ENCODE measurements around the gene PPP3R1. TPM values are rescaled to one million over a fixed set of nuclear protein-coding genes. Genes with fewer than 3 reads are reported as not detected.

Gene PPP3R1
- polyA plus RNA-seq, 1 donor from 2014 or later, result 1.7 TPM

DNA sequence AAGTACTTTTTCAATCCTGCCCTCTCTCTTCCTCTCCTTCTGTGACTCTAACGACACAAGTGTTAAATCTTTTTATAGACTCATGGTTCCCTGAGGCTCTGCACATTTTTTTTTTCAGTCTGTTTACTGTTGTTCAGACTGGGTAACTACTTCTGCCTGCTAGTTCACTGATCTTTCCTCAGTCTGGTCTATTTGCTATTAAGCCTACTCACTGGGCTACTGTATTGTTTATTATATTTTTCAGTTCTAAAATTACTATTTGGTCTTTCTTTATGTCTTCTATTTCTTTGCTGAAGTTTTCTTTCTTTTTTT lies 21.3 kb downstream of the PPP3R1 start:
- Mint-ChIP-seq H3K27ac (peak overlapping the region in 1 of 3 donors; percentile 63), H3K36me3 (peaks cover 2% of the 10 kb centered on the region), H3K27me3 (no peaks in the 10 kb centered on the region), H3K4me1 (peaks cover 56 to 70% (median 65%) of the 10 kb centered on the region in 3 donors), H3K4me3 (peak overlapping the region in 2 of 4 donors; percentile 19 to 63), H3K9me3 (no peaks in the 10 kb centered on the region)

GRCh38 chr2:68230241-68231060 lies 21.9 kb downstream of the PPP3R1 start:
- H3K4me1 Mint-ChIP-seq, result peaks cover 60 to 70% (median 65%) of the 10 kb centered on the region in 3 donors
- H3K27me3 Mint-ChIP-seq, result no peaks in the 10 kb centered on the region
- H3K36me3 Mint-ChIP-seq, result peaks cover 3% of the 10 kb centered on the region
- peak overlapping the region in 2 of 3 donors; percentile 1 to 60 for H3K27ac Mint-ChIP-seq
- H3K4me3 Mint-ChIP-seq, result peak overlapping the region in 2 of 4 donors; percentile 3 to 63
- no peaks in the 10 kb centered on the region for H3K9me3 Mint-ChIP-seq

- Mint-ChIP-seq H3K36me3 (peaks cover 1% of the 10 kb centered on the region), H3K4me1 (peaks cover 74 to 89% (median 78%) of the 10 kb centered on the region in 3 donors), H3K27me3 (no peaks in the 10 kb centered on the region), H3K9me3 (no peaks in the 10 kb centered on the region), H3K4me3 (peak overlapping the region in 1 of 4 donors; percentile 28), H3K27ac (peak overlapping the region in 1 of 3 donors; percentile 63)
Observed at GRCh38 chr2:68226794-68227193, 25.5 kb downstream of the PPP3R1 start.

DNA sequence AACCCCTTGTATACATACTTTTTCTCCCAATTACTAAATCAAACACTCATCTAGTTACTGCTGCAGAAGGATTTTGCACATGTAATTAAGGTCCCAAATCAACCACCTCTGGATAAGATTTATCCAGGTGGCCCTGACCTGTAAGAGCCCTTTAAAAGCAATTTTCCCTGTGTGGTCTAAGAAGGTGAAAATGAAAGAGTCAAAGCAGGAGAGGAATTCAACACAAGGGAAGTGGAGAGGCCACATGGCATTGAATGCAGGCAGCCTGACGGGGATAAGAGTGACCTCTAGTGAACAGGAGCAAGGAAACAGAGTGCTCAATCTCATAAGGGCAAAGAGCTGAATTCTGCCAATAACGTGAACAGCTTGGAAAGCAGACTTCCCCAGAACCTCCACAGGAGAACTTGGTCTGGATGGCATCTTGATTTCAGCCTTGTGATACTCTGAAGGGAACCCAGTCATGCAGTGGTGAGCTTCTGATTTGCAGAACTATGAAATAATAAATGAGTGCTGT lies 27.2 kb downstream of the PPP3R1 start:
- no peaks in the 10 kb centered on the region for H3K9me3 Mint-ChIP-seq
- peak overlapping the region in 2 of 4 donors; percentile 26 to 53 for H3K4me3 Mint-ChIP-seq
- peak overlapping the region; percentile 4 to 89 (median 70) for H3K27ac Mint-ChIP-seq
- peaks cover 67 to 84% (median 72%) of the 10 kb centered on the region in 3 donors for H3K4me1 Mint-ChIP-seq
- no peaks in the 10 kb centered on the region for H3K27me3 Mint-ChIP-seq
- peaks cover 3% of the 10 kb centered on the region for H3K36me3 Mint-ChIP-seq

DNA sequence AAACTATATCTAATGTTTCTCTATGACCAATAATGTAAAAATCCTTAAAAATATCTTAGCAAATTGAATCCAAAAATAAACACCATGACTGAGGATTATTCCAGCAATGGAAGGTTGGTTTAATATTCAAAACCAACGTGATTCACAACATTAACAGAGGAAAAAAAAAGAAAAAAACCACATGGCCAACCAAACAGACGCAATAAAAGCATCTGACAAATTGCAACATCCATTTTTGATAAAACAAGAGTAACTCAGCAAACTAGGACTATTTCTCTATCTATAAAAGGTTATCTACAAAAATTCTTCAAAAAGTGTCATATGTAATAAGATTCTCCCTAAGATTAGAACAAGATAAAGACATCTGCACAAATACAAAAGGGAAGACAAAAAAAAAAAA lies 28.9 kb downstream of the PPP3R1 start:
- peaks cover 67 to 85% (median 73%) of the 10 kb centered on the region in 3 donors for H3K4me1 Mint-ChIP-seq
- H3K27ac Mint-ChIP-seq, result peak overlapping the region in 1 of 3 donors; percentile 75
- H3K9me3 Mint-ChIP-seq, result no peaks in the 10 kb centered on the region
- no peaks in the 10 kb centered on the region for H3K27me3 Mint-ChIP-seq
- no peak overlapping the region for H3K4me3 Mint-ChIP-seq
- H3K36me3 Mint-ChIP-seq, result peaks cover 3% of the 10 kb centered on the region

DNA sequence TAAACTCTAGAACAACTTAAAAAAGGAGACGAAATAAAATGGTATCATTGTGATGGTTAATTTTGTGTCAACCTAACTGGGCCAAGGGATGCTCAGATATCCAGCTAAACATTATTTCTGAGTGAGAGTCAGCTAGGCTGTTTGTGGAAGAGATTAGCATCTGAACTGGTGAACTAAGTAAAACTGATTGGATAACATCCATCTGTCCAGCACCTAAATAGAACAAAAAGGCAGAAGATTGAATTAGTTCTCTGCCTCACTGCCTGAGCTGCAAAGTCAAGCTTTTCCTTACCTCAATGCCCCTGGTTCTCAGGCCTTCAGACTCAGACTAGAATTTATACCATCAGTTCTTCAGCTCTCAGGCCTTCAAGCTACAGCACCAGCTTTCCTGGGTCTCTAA lies 30.0 kb downstream of the PPP3R1 start:
- H3K27me3 Mint-ChIP-seq, result no peaks in the 10 kb centered on the region
- H3K9me3 Mint-ChIP-seq, result no peaks in the 10 kb centered on the region
- peak overlapping the region in 1 of 4 donors; percentile 52 for H3K4me3 Mint-ChIP-seq
- H3K27ac Mint-ChIP-seq, result peak overlapping the region in 1 of 3 donors; percentile 39
- peaks cover 3% of the 10 kb centered on the region for H3K36me3 Mint-ChIP-seq
- peaks cover 69 to 83% (median 76%) of the 10 kb centered on the region in 3 donors for H3K4me1 Mint-ChIP-seq

GRCh38 chr2:68218343-68218901 lies 33.9 kb downstream of the PPP3R1 start:
- Mint-ChIP-seq H3K27me3 (no peaks in the 10 kb centered on the region), H3K9me3 (no peaks in the 10 kb centered on the region), H3K4me1 (peaks cover 67 to 79% (median 74%) of the 10 kb centered on the region in 3 donors)

GRCh38 chr2:68217729-68218128 lies 34.6 kb downstream of the PPP3R1 start:
- H3K27me3 Mint-ChIP-seq, result no peaks in the 10 kb centered on the region
- H3K4me3 Mint-ChIP-seq, result peak overlapping the region in 2 of 4 donors; percentile 57 to 59
- peak overlapping the region in 1 of 3 donors; percentile 33 for H3K27ac Mint-ChIP-seq
- H3K9me3 Mint-ChIP-seq, result no peaks in the 10 kb centered on the region
- H3K36me3 Mint-ChIP-seq, result peaks cover 3% of the 10 kb centered on the region
- peaks cover 64 to 75% (median 74%) of the 10 kb centered on the region in 3 donors for H3K4me1 Mint-ChIP-seq

More at GRCh38 chr2:68218343-68218901, 33.9 kb downstream of the PPP3R1 start:
- H3K36me3 Mint-ChIP-seq, result peaks cover 3% of the 10 kb centered on the region
- H3K4me3 Mint-ChIP-seq, result peak overlapping the region in 2 of 4 donors; percentile 79 to 86
- H3K27ac Mint-ChIP-seq, result peak overlapping the region in 2 of 3 donors; percentile 4 to 33

DNA sequence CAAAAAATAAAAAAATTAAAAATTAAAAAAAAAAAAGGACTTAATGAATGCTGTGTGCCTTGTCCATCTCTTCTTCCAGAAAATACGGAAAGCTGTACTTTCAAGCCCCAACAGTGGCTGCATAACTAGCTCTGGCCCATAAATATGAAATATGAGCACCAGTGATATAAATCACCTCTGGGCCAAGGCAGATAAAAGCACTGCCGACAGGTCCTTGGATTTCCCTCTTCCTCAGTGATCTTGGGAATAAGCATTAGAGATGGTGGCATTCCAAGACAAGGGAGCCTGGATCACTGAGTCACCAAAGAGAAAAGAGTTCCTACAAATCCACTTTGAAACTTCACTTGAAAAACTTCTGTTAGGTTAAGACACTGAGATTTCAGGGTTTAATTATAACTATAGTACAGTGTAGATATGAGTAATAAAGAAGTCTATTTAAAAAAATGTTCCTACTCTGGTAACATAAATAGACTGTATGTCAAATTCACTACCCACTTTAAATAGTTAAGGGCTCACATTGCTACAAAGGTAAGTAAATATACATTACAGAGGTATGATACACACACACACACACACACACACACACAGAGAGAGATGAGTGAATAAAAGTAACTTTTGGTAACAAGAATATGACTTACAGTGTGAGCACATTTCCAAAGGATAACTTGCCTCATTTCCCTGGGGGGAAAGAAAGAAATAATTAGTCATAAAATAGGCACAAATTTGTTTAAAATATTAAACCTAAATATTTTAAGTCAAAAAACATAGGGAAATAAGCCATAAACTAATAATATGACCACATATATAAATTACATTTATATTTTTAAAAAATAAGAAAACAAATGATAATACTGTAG lies 35.6 kb downstream of the PPP3R1 start:
- Mint-ChIP-seq H3K9me3 (no peaks in the 10 kb centered on the region), H3K27me3 (no peaks in the 10 kb centered on the region), H3K27ac (peak overlapping the region in 1 of 3 donors; percentile 45), H3K4me3 (peak overlapping the region in 1 of 4 donors; percentile 47), H3K36me3 (peaks cover 5% of the 10 kb centered on the region), H3K4me1 (peaks cover 59 to 73% (median 71%) of the 10 kb centered on the region in 3 donors)

DNA sequence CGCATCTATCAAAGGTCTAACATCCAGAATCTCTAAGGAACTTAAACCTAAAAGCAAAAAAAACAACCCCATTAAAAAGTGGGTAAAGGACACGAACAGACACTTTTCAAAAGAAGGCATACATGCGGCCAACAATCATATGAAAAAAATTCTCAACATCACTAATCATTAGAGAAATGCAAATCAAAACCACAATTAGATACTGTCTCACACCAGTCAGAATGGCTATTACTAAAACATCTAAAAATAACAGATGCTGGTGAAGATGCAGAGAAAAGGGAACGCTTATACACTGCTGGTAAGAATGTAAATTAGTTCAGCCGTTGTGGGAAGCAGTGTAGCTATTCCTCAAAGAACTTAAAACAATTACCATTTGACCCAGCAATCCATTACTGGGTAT lies 38.0 kb downstream of the PPP3R1 start:
- peak overlapping the region in 2 of 4 donors; percentile 59 to 88 for H3K4me3 Mint-ChIP-seq
- H3K4me1 Mint-ChIP-seq, result peaks cover 59 to 69% (median 63%) of the 10 kb centered on the region in 3 donors
- H3K27me3 Mint-ChIP-seq, result no peaks in the 10 kb centered on the region
- no peaks in the 10 kb centered on the region for H3K9me3 Mint-ChIP-seq
- H3K36me3 Mint-ChIP-seq, result peaks cover 4% of the 10 kb centered on the region
- peak overlapping the region; percentile 0 to 13 (median 7) for H3K27ac Mint-ChIP-seq

GRCh38 chr2:68206793-68207192 lies 45.5 kb downstream of the PPP3R1 start:
- Mint-ChIP-seq H3K27ac (peak overlapping the region; percentile 41 to 69 (median 67)), H3K4me3 (peak overlapping the region in 2 of 4 donors; percentile 59 to 74), H3K27me3 (no peaks in the 10 kb centered on the region), H3K4me1 (peaks cover 42 to 65% (median 58%) of the 10 kb centered on the region in 3 donors), H3K36me3 (peaks cover 5% of the 10 kb centered on the region), H3K9me3 (no peaks in the 10 kb centered on the region)

- Mint-ChIP-seq H3K27me3 (no peaks in the 10 kb centered on the region), H3K27ac (peak overlapping the region; percentile 88 to 97 (median 94)), H3K9me3 (no peaks in the 10 kb centered on the region), H3K36me3 (peaks cover 3% of the 10 kb centered on the region), H3K4me3 (peak overlapping the region; percentile 56 to 92 (median 74)), H3K4me1 (peaks cover 58 to 76% (median 62%) of the 10 kb centered on the region in 3 donors)
Observed at GRCh38 chr2:68203587-68203986, 48.7 kb downstream of the PPP3R1 start.

GRCh38 chr2:68200157-68200787 lies 52.1 kb downstream of the PPP3R1 start:
- Mint-ChIP-seq H3K27ac (peak overlapping the region; percentile 62 to 90 (median 76)), H3K4me1 (peaks cover 48 to 67% (median 55%) of the 10 kb centered on the region in 3 donors), H3K4me3 (peak overlapping the region in 3 of 4 donors; percentile 45 to 75 (median 58)), H3K9me3 (no peaks in the 10 kb centered on the region), H3K36me3 (no peaks in the 10 kb centered on the region), H3K27me3 (no peaks in the 10 kb centered on the region)

Data from IgD-negative memory B cell (primary cell).